Measurements from ENCODE around the gene UNC45A.
"Not testable (repeated sequence)": the region's sequence is repeated elsewhere in the genome, so short reads cannot be mapped to it uniquely, and the experiment has no call there.

Gene UNC45A

DNA sequence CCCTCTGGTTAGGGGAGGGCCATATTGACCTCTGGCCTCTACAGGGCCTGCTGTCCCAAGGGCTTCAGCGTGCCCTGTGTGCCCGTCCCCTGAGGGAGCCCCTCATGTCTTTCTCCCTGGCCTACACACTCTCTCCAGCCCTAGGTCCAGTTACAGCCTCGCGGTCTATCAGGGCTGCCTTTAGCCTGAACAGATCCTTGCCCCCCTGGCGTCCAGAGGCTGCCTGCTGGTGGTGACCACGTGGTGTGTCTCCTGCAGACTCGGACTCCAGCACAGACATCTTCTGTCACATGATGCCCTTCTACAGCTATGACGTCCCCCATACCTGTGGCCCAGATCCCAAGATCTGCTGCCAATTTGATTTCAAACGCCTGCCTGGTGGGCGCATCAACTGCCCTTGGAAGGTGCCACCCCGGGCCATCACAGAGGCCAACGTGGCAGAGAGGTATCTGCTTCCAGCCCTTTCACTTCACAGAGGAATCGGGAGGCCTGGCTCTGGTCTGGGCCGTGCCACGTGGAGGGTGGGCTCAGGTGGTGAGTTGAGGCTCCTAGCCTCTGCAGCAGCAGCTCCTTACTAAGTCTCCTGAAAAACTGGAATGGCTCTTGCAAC, 27.9 kb upstream of the UNC45A start:
- no peaks in the 10 kb centered on the region for H3K36me3 ChIP-seq
- no peak for TF ChIP-seq CTCF (IDR thresholded peaks at IDR 0.05; ENCODE audit: low read depth, low read length)
- H3K27ac ChIP-seq, result no peak overlapping the region
- H3K4me3 ChIP-seq (ENCODE audit: low read depth, low read length), result no peak overlapping the region
- DNase-seq, result no peak
- H3K27me3 ChIP-seq (ENCODE audit: insufficient read depth, low read depth, severe bottlenecking), result peaks cover 44% of the 10 kb centered on the region
- no peaks in the 10 kb centered on the region for H3K9me3 ChIP-seq (ENCODE audit: severe bottlenecking)

DNA sequence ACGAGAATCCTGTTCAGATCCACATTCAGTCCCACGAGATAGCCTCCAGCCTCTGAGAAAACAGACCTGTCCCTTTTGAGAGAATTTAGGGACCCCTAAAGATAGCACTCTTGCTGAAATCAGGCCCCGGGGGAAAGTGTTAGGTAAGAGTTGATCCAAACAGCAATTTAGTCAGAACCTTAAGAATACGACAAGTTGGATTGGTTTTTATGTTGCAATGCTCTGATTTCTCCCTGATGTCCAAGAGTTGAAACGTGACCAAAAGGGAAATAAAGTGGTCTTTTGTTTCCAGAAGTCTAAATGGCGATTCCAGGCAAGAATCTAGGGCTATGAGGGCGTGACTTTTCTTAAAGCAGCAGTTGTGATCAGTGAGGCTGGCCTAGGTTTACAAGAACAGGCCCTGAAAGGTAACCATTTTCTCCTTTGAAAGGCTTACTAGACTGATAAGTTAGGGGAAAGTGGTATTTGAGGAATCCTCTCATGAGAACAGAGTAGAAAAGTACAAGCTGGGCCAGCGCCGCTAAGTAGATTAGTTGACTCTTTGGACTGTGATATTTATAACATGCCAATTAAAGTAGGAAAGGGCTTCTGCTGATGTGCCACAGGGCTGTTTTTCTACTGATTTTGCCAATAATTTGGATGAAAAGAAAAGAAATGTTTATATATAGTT, 27.1 kb upstream of the UNC45A start:
- no peak overlapping the region for H3K27ac ChIP-seq
- no peaks in the 10 kb centered on the region for H3K9me3 ChIP-seq (ENCODE audit: severe bottlenecking)
- DNase-seq, result no peak
- H3K4me3 ChIP-seq (ENCODE audit: low read depth, low read length), result no peak overlapping the region
- no peaks in the 10 kb centered on the region for H3K36me3 ChIP-seq
- H3K27me3 ChIP-seq (ENCODE audit: insufficient read depth, low read depth, severe bottlenecking), result peaks cover 41% of the 10 kb centered on the region
- no peak for TF ChIP-seq CTCF (IDR thresholded peaks at IDR 0.05; ENCODE audit: low read depth, low read length)

GRCh38 chr15:90909449-90909848, 25.6 kb upstream of the UNC45A start:
- H3K27ac ChIP-seq; H3K9me3 ChIP-seq (ENCODE audit: severe bottlenecking); H3K36me3 ChIP-seq; DNase-seq; H3K4me3 ChIP-seq (ENCODE audit: low read depth, low read length): not testable (repeated sequence)
- H3K27me3 ChIP-seq (ENCODE audit: insufficient read depth, low read depth, severe bottlenecking), result peaks cover 29% of the 10 kb centered on the region

- H3K27ac ChIP-seq, result no peak overlapping the region
- H3K27me3 ChIP-seq (ENCODE audit: insufficient read depth, low read depth, severe bottlenecking), result peaks cover 25% of the 10 kb centered on the region
- no peaks in the 10 kb centered on the region for H3K36me3 ChIP-seq
- H3K4me3 ChIP-seq (ENCODE audit: low read depth, low read length), result no peak overlapping the region
- TF ChIP-seq CTCF (IDR thresholded peaks at IDR 0.05; ENCODE audit: low read depth, low read length), result no peak
- DNase-seq, result no peak
- no peaks in the 10 kb centered on the region for H3K9me3 ChIP-seq (ENCODE audit: severe bottlenecking)
These were observed 25.1 kb upstream of the UNC45A start for GRCh38 chr15:90909976-90910375.

DNA sequence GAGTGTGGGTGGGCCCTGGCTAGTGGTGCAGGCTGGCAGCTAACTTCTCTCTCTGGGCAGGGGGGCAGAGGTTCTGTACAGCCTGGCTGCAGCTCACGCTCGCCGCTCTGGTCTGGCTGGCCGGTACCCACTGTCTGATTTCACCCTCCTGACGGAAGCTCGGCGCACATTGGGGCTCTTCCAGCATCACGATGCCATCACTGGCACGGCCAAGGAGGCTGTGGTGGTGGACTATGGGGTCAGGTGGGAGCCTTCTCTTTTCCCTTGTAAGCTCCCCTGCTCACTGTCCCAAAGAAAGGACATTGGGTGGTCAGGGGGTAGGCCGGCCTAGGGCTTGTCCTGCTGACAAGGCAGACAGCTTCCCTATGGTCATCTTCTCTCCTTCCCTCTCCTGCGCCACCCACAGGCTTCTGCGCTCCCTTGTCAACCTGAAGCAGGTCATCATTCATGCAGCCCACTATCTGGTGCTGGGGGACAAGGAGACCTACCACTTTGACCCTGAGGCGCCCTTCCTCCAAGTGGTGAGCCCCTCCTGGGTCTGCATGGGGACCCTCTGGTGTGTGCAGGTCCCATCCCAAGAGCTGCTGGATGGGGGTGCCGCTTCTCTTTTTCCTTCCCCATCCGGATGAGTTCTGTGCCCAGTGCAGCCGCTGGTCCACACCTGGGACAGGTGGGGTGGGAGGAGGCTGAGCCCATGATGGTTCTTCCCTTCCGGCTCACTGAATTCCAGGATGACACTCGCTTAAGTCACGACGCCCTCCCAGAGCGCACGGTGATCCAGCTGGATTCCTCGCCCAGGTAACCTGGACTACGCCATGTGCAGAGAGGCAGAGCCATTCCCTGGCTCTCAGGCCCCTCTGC, 24.4 kb upstream of the UNC45A start:
- no peak for TF ChIP-seq CTCF (IDR thresholded peaks at IDR 0.05; ENCODE audit: low read depth, low read length)
- no peaks in the 10 kb centered on the region for H3K36me3 ChIP-seq
- H3K27me3 ChIP-seq (ENCODE audit: insufficient read depth, low read depth, severe bottlenecking), result peaks cover 21% of the 10 kb centered on the region
- no peak for DNase-seq
- H3K4me3 ChIP-seq (ENCODE audit: low read depth, low read length), result no peak overlapping the region
- H3K27ac ChIP-seq, result no peak overlapping the region
- no peaks in the 10 kb centered on the region for H3K9me3 ChIP-seq (ENCODE audit: severe bottlenecking)

- no peak overlapping the region for H3K27ac ChIP-seq
- no peak for TF ChIP-seq CTCF (IDR thresholded peaks at IDR 0.05; ENCODE audit: low read depth, low read length)
- H3K36me3 ChIP-seq, result no peaks in the 10 kb centered on the region
- no peak overlapping the region for H3K4me3 ChIP-seq (ENCODE audit: low read depth, low read length)
- H3K27me3 ChIP-seq (ENCODE audit: insufficient read depth, low read depth, severe bottlenecking), result peaks cover 16% of the 10 kb centered on the region
- no peak for DNase-seq
- no peaks in the 10 kb centered on the region for H3K9me3 ChIP-seq (ENCODE audit: severe bottlenecking)
These were observed 23.8 kb upstream of the UNC45A start for GRCh38 chr15:90911302-90911623.
